D721Med (cell line): ENCODE data around the gene NUDT14.

ENCODE experiments used
- DNase-seq: peaks from one replicate; pipeline ENCODE4 v3.0.0; 2011; ENCODE audit warnings: low spot score; ENCODE audit not compliant: insufficient read length
- FAIRE-seq: peaks from 2 replicates; lab custom pipeline; 2011; peaks lifted over from hg19 to GRCh38; lab: Jason Lieb, UNC
- TF ChIP-seq, protein P1 (sequence below): IDR thresholded peaks from 2 replicates; pipeline ENCODE4 v1.5.1; 2012; ENCODE audit warnings: mild to moderate bottlenecking, control low read depth; ENCODE audit not compliant: insufficient read depth; ENCODE audit errors: missing control alignments

Gene NUDT14

DNA sequence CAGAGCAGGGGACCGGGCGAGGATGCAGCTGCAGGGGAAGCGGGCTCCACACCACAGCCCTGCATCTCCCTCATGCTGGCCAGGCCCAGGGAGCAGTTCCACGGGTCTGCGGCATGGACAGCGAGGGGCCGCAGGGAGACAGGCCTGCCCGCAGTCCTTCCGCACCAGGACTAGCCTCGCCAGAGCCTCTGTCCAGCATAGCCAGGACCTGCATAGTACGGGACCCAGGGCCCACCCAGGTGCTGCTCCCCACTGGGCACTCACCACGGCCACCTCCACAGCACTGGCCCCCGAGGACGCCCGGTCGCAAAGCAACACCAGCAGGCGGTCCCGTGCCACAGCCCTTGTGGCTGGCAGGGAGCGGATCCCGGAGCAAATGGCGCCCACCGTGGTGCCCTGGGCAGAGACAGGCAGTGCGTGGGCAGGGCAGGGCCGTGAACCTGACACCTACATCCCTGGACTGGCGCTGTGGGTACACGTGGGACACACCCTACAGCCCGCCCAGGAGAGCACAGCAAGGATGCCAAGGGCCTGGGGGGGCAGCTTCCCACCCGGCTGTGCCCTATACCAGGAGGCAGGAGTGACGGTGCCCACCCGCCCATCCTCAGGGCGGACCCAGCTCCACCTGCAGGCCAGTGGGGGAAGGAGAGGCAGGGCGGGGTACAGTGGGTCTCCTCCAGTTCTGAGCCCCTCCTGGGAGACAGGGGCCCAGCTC lies 36.3 kb downstream of the NUDT14 start:
- TF ChIP-seq, protein P1, sequence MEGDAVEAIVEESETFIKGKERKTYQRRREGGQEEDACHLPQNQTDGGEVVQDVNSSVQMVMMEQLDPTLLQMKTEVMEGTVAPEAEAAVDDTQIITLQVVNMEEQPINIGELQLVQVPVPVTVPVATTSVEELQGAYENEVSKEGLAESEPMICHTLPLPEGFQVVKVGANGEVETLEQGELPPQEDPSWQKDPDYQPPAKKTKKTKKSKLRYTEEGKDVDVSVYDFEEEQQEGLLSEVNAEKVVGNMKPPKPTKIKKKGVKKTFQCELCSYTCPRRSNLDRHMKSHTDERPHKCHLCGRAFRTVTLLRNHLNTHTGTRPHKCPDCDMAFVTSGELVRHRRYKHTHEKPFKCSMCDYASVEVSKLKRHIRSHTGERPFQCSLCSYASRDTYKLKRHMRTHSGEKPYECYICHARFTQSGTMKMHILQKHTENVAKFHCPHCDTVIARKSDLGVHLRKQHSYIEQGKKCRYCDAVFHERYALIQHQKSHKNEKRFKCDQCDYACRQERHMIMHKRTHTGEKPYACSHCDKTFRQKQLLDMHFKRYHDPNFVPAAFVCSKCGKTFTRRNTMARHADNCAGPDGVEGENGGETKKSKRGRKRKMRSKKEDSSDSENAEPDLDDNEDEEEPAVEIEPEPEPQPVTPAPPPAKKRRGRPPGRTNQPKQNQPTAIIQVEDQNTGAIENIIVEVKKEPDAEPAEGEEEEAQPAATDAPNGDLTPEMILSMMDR: no peak
- DNase-seq (no peak), FAIRE-seq (no peak)

DNA sequence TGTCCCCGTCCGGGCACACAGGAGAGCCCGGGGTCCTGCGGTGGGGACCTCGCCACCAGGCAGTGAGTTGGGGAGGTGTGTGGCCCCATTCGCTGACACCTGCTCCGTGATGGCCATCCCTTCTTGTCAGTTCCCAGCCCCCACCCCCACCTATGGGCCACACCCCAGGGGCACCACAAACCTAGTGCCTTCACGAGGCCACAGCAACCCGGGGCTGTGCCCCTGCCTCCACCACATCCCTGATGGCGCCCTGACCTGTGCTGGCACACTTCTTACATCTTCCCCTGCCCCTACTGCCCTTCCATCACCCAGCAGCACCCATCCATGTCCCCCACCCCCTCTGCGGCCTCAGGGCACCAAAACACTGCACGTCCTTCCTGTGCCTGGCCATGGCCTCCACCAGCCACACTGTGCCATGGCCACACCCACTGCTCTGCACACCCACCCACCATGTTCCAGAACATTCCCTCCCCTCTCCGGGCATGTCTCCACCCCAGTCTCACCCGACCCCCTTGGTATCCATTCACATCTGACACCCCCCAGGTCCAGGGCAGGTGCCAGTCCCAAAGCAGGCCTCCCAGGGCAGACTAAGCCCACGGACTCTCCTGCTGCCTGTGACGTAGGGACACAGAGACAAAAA lies 37.0 kb downstream of the NUDT14 start:
- FAIRE-seq: no peak
- no peak for DNase-seq
- TF ChIP-seq, protein P1: no peak

DNA sequence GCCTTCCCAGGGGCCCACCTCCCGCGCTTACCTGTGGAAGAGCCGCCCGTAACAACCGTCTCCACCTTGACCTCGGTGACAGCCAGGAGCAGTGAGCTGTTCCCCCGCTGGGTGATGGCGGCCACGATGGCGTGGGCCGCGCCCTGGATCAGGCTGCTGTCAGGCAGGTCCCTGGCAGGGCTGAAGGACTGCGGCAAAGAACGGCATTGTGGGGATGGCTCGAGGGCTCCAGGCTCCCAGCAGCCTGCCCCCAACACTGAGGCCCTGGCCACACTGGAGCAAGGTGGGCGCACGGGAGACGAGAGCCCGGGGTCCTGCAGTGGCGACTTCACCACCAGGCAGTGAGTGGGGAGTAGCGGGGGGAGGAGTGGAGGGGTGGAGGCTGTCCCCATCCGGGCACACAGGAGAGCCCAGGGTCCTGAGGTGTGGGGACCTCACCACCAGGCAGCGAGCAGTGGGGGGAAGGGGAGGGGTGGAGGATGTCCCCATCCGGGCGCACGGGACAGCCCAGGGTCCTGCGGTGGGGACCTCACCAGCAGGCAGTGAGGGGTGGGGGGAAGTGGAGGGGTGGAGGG lies 37.6 kb downstream of the NUDT14 start:
- DNase-seq (no peak), FAIRE-seq (no peak)
- TF ChIP-seq, protein P1: no peak

DNA sequence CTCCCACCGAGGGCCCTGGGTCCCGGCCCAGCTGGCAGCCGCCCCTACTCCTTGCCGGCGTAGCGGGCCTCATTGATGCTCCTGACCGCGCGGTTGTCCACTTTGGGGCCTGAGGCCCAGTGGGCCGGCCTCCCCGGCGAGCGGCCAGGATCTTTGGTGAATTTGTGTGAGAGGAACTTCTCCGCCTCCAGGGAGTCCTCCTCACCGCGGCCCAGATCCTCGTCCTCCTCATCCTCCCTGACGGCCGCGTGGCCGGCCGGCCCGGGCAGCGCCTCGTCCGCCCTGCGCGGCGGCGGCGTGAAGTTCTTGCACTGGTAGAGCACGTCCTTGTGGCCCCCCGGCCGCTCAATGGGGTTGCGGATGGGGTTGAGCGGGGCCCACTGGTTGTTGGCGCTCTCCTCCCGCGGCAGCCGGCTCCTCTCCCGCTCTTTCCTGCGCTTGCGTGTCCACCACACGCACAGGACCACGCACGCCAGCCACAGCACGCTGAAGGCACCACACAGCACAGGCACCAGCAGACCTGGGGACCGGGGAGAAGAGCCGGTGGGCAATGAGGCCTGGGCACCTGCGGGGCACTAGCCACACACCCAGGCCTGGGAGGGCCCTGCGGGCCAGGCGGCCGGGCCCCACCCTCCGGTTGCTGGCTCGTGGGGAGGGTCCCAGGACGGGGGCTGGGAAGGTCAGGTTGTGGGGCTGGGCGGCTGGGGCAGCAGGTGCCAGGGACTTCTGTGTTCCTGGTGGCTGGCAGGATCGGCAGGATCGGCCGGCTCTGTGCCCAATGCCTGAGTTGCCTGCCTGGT lies 38.3 kb downstream of the NUDT14 start:
- DNase-seq (no peak), FAIRE-seq (no peak)
- TF ChIP-seq, protein P1: no peak

DNA sequence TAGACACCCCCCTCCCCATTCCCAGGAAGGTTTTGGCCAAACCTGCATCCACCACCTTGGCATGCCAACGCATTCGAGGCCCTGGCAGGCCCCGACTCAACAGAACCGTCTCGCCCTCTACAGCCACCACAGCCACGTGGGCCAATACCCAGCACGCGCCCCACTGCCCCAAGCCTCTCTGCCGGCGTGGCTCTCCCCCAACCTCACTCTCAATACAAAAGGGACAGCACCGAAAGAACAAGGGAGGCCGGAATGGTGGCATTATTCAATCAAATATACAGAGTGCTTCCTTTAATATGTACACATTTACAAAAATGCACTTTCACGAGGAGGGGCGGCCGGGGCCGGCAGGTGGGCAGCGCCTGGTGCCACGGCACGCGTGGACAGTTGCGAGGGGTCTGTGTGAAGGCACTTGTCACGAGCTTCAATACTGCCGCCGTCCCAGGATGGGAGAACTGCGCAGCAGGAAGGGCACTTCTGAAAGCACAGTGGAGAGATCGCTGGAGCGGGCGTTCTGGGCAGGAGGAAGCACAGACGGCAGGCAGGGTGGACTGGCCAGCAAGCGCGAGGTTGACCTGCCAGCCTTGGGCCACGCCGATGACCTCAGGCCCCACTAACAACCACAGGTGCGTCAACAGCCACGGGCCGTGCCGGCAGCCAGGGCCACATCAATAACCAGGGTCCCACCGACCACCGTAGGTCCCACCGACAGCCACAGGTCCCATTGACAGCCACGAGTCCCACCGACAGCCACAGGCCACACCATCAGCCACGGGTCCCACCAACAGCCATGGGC lies 39.4 kb downstream of the NUDT14 start:
- FAIRE-seq (no peak), DNase-seq (no peak)
- TF ChIP-seq, protein P1: no peak

DNA sequence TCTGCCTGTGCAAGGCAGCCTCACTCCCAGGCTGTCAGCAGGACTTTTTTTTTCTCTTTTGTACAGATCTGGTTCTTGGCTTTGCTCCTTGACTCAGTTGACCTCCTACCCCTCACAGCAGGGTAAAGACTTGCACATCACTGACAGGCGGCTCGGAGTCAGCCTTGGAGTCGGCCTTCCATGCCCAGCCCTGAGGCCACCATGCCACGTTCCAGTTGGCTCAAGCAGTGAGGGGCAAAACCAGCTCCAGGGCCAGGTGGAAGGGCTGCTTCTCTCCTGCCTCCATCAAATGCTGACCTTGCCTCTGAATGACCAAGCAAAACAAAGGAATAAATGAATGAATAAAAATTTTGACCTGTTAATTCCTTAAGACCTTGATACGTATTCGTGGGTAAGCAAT lies 40.1 kb downstream of the NUDT14 start:
- FAIRE-seq (no peak), DNase-seq (no peak)
- TF ChIP-seq, protein P1: no peak
